NCI-H1694 (cell line): ENCODE data around the gene GLCE.

Experiments
- DNase-seq: peaks from one replicate; lab custom pipeline; 2025; lab: John Stamatoyannopoulos, UW

Gene GLCE

GRCh38 chr15:69160141-69160993 lies at the start of gene GLCE:
Gene GLCE, plus strand, starts transcription at chr15:69160635. Its CDS starts 95,172 bp downstream, at chr15:69255807.
- DNase-seq: peak; percentile 91

GRCh38 chr15:69114331-69114928 lies 46.0 kb upstream of the GLCE start:
- no peak for DNase-seq

GRCh38 chr15:69115031-69115430 lies 45.4 kb upstream of the GLCE start:
- DNase-seq: no peak

GRCh38 chr15:69116391-69116790 lies 44.0 kb upstream of the GLCE start:
- no peak for DNase-seq

GRCh38 chr15:69117431-69117871 lies 43.0 kb upstream of the GLCE start:
- DNase-seq: no peak

GRCh38 chr15:69118089-69118488 lies 42.3 kb upstream of the GLCE start:
- DNase-seq: no peak

GRCh38 chr15:69119001-69119400 lies 41.4 kb upstream of the GLCE start:
- no peak for DNase-seq

- DNase-seq: no peak
Observed at GRCh38 chr15:69119683-69120395, 40.6 kb upstream of the GLCE start.

- no peak for DNase-seq
Observed at GRCh38 chr15:69120732-69121131, 39.7 kb upstream of the GLCE start.

- no peak for DNase-seq
Observed at GRCh38 chr15:69121198-69121828, 39.1 kb upstream of the GLCE start.

GRCh38 chr15:69125236-69125635 lies 35.2 kb upstream of the GLCE start:
- DNase-seq: no peak

GRCh38 chr15:69126054-69126469 lies 34.4 kb upstream of the GLCE start:
- no peak for DNase-seq

GRCh38 chr15:69127306-69127705 lies 33.1 kb upstream of the GLCE start:
- no peak for DNase-seq

- DNase-seq: no peak
Observed at GRCh38 chr15:69128667-69129311, 31.6 kb upstream of the GLCE start.

GRCh38 chr15:69131362-69132220 lies 28.8 kb upstream of the GLCE start:
- DNase-seq: no peak

GRCh38 chr15:69132430-69132829 lies 28.0 kb upstream of the GLCE start:
- DNase-seq: no peak

- DNase-seq: peak; percentile 86
Observed at GRCh38 chr15:69132977-69133861, 27.2 kb upstream of the GLCE start.

GRCh38 chr15:69133862-69134519 lies 26.4 kb upstream of the GLCE start:
- DNase-seq: no peak

- DNase-seq: no peak
Observed at GRCh38 chr15:69134791-69135190, 25.6 kb upstream of the GLCE start.
